Epidermal melanocyte (primary cell): ENCODE results near the gene CNN2.

ENCODE experiments used
- DNase-seq: peaks from one replicate; pipeline ENCODE4 v3.0.0; 2011; ENCODE audit warnings: low spot score; ENCODE audit not compliant: insufficient read length

Gene CNN2

DNA sequence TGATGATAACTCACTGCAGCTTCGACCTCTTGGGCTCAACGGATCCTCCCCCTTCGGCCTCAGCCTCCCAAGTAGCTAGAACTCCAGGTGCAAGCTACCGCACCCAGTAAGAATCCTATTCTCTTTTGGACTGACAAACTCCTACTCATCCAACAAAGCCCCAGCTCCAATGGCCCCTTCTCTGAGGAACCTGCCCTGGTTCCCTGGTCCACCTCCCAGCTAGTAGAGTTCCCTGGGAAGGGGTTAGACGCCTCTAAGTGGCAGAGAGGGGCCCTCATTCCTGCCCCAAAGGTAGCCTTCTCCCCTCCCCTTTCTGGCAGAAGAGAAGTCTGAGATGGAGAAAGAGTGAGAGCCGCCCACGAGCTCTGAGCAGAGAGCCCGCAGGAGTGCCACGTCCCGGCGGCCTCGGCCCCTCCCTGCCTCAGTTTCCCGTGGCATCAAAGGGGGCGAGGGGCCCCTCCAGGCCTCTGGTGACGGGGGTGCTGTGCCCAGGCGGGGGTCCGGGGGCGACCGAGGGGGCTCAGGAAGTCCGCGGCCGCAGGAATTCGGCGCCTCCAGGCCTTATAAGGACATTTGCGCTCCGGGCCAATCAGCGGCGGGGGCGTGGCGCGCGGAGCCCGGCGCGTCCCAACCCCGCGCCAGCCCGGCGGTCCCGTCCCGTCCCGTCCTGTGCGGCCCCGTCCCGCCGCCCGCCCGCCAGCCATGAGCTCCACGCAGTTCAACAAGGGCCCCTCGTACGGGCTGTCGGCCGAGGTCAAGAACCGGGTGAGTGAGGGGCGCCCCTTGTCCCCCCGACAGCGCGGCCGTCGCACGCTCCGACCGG lies at the start of gene CNN2:
Gene CNN2, plus strand, starts transcription at position 649 of the 823 bp plus-strand sequence. Its CDS starts 54 bp downstream, at position 703.
- DNase-seq: peak; percentile 89

GRCh38 chr19:977058-977464 lies 49.3 kb upstream of the CNN2 start:
- DNase-seq: no peak

GRCh38 chr19:979318-979741 lies 47.1 kb upstream of the CNN2 start:
- DNase-seq: no peak

DNA sequence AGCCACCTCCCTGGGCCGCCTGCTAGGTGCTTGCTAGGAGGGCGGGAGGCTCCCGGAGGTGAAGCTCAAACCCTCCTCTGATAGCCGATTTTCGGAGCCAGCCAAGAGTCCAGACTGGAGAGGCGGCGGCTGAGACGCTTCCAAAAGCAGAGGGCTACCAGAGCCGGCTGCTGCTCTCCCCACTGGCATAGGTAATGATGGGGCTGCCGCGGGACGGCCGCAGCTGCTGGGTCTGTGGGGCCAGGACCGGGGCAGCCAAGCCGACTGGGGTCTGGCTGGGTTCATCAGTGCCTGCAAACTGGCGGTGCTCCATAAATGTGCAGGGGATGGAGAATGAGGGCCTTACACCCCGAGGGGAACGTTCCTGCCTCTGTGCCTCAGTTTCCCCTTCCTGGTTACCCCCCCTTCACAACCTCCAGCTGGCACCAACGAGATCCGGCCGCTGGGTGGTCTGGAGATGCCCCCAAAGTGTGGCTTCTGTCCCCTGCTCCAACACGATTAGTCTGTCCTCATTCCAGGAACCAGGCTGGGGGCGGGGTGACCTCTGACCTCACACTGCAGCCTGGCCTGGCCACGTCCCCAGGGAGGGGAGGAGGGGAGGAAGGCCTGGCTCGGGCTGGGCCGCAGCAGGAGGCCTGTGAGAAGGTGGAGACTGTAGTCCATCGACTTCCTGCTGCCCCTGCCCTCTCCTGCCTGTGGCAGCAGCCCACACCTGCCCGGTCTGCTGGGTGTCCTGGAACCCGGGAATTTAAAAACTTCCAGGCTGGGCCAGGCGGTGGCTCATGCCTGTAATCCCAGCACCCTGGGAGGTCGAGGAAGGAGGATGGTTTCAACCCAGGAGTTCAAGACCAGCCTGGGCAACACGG lies 46.0 kb upstream of the CNN2 start:
- no peak for DNase-seq

- DNase-seq: peak; percentile 99
Observed at GRCh38 chr19:982567-983170, 43.7 kb upstream of the CNN2 start.

- DNase-seq: peak; percentile 100
Observed at GRCh38 chr19:984165-984967, 42.0 kb upstream of the CNN2 start, which contains the start of gene WDR18. Gene WDR18, plus strand, starts transcription at chr19:984345. Its CDS starts 9 bp downstream, at chr19:984354.

GRCh38 chr19:986083-986482 lies 40.3 kb upstream of the CNN2 start:
- DNase-seq: no peak

GRCh38 chr19:988081-988480 lies 38.3 kb upstream of the CNN2 start:
- DNase-seq: no peak

- DNase-seq: no peak
Observed at GRCh38 chr19:988510-988909, 37.9 kb upstream of the CNN2 start.

DNA sequence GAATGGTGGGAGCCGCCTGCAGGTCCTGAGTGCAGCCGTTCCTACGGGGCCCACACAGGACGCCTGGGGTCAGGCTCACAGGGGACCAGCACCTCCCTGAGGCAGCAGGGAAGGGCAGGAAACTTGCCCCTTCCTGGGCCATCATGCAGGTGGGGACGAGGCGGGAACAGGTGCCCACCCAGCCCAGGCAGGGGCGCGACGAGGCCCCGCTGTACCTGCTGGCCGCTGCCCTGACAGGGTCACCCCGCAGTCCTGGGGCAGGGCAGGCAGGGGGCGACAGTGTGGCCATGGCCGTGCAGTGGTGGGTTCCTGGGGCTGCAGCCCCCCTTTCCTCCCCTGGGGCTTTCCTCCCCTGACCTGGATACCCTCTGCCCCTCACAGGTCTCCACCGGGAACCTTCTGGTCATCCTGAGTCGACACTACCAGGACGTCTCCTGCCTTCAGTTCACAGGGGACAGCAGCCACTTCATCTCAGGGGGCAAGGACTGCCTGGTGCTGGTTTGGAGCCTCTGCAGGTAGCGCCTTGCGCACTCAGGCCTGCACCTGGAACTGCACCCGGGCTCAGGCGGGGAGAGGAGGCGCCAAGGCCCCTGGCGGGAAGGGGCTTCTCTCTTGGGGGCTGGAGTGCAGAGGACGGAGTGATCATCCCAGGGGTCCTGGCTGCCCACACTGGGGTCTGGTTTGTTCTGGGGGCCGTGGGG lies 36.9 kb upstream of the CNN2 start:
- no peak for DNase-seq

DNA sequence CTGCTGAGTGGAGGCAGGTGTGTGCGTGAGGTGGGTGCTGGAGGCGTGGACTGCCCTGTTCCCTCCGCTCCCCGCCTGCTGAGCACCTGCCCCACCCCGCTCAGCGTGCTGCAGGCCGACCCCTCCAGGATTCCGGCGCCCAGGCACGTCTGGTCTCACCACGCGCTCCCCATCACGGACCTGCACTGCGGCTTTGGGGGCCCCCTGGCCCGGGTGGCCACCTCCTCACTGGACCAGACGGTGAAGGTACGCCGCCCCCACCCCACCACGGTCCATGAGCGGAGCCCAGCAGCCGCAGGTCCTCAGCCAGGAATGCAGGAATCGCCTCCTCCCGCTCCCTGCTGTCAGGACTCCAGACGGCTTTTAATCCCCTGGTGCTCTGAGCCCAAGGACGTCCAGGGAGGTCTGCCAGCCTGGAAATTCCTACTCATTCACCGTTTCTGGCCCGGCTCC lies 36.3 kb upstream of the CNN2 start:
- DNase-seq: no peak

- no peak for DNase-seq
Observed at GRCh38 chr19:990746-991145, 35.7 kb upstream of the CNN2 start.

DNA sequence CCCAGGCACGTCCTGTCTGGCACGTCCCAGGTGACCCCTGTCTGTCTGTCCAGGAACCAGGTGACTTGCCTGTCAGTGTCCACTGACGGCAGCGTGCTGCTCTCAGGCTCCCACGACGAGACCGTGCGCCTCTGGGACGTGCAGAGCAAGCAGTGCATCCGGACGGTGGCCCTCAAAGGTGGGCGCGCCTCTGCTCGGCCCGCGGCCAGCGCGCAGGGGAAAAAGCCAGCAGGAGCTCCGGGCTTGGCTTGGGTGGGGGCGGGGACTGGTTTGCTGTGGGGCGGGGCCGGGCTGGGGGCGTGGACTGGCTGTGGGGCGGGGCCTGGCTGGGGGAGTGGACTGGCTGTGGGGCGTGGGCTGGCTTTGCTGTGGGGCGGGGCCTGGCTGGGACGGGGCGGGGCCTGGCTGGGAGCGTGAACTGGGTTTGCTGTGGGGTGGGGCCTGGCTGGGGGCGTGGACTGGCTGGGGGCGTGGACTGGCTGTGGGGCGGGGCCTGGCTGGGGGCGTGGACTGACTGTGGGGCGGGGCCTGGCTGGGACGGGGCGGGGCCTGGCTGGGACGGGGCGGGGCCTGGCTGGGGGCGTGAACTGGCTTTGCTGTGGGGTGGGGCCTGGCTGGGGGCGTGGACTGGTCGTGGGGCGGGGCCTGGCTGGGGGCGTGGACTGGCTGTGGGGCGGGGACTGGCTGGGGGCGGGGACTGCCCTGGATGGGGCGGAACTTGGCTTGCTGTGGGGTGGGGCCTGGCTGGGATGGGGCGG lies 35.1 kb upstream of the CNN2 start:
- no peak for DNase-seq

DNA sequence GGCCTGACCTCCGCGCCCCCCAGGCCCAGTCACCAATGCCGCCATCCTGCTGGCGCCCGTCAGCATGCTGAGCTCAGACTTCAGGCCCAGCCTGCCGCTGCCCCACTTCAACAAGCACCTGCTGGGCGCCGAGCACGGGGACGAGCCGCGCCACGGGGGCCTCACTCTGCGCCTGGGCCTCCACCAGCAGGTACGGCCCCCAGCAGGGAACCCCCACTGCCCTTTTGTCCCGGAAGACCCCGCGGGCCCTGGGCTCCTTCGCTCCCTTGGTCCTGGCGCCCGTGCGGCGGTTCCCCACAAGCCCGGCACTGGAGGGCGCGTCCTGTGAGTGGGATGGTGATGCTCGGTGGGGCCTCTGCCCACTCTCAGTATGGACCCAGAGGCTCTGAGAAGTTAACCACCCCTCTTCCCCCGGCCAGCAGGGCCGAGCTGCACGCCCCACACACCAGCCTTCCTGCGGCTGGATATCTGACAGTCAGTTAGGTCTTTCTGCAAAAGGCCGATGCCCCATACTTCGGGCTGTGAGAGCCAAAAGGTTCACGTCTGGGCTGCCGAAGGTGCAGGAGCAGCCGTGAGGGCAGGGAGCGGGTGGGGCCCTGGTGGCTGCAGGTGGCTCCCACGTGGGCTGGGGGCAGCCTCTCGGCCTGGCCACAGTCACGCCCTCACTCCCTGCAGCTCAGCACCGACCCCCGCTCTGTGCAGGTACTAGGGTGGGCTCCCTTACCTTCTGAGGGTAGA lies 34.3 kb upstream of the CNN2 start:
- no peak for DNase-seq

- DNase-seq: no peak
Observed at GRCh38 chr19:992670-993055, 33.7 kb upstream of the CNN2 start.

- no peak for DNase-seq
Observed at GRCh38 chr19:993361-993830, 33.0 kb upstream of the CNN2 start.

- no peak for DNase-seq
Observed at GRCh38 chr19:993831-994393, 32.5 kb upstream of the CNN2 start.

DNA sequence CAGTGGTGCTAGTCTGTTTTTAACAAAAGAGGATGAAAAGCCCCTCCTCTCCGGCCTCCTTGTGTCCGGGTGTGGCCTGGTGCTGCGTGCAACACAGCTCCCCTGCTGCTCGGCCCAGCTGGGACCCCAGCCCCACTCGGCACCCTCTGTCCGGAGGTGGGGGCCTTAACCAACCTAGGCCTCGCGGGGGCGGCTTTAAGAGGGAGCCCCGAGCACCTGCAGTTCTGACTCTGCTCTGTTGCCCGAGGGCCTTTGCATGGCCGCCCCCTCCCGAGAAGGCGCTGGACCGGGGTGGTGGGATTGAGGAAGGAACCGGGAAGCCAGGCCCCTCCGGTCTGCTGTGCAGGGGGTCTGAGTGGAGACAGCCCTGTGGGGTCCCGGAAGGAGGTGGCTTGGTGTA lies 31.9 kb upstream of the CNN2 start:
- no peak for DNase-seq
